Testis (tissue), 2 donors: ENCODE data around the gene ADAMTSL1.

Experiments
- POLR2A ChIP-seq: fragments of 450-650 bp; IDR thresholded peaks from one replicate; pipeline ENCODE4 v1.6.1; 2017; ENCODE audit warnings: antibody characterized with exemption, mild to moderate bottlenecking, moderate library complexity
- TF ChIP-seq, protein P1 (sequence below), 3 experiments: fragments of 450-650 bp in 2 of 3; fragments of 200-600 bp in 1 of 3; sonication (generic) in 1 of 3; IDR thresholded peaks; one replicate each; pipeline ENCODE4 v1.5.1; 2016 to 2019; ENCODE audit warnings: antibody characterized with exemption in 3 of 3, mild to moderate bottlenecking in 2 of 3, moderate library complexity in 1 of 3

DNA sequence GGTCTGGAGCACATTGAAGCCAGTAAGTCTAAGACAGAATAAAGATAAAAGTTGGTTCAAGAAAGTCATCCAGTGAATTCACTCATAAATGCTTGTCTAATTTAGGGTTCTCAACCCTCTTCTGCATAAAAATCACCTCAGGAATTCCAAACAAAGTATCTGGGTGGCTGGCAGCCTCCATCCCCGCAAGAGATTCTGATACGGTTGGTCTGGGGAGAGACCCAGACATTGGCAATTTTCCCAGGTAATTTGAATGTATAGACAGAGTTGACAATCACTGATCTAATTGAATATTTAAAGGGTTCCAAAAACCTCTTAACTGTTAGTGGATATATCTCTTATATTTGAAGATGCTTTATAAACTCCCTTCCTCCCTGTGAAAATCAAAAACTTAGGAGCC lies 14.9 kb downstream of the ADAMTSL1 start:
- TF ChIP-seq POLR2A, result no peak
- TF ChIP-seq, protein P1, sequence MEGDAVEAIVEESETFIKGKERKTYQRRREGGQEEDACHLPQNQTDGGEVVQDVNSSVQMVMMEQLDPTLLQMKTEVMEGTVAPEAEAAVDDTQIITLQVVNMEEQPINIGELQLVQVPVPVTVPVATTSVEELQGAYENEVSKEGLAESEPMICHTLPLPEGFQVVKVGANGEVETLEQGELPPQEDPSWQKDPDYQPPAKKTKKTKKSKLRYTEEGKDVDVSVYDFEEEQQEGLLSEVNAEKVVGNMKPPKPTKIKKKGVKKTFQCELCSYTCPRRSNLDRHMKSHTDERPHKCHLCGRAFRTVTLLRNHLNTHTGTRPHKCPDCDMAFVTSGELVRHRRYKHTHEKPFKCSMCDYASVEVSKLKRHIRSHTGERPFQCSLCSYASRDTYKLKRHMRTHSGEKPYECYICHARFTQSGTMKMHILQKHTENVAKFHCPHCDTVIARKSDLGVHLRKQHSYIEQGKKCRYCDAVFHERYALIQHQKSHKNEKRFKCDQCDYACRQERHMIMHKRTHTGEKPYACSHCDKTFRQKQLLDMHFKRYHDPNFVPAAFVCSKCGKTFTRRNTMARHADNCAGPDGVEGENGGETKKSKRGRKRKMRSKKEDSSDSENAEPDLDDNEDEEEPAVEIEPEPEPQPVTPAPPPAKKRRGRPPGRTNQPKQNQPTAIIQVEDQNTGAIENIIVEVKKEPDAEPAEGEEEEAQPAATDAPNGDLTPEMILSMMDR (IDR thresholded peaks at IDR 0.05), result no peak
